Left ventricle myocardium inferior (tissue), 1 donor: ENCODE data around the gene NHERF2. TPM values are rescaled to one million over a fixed set of nuclear protein-coding genes. Genes with fewer than 3 reads are reported as not detected.
A peak's percentile ranks its signal among the peaks of the same experiment; 100 is the strongest.

ENCODE experiments used
- DNase-seq: peaks from one replicate; pipeline ENCODE4 v3.0.0-alpha.2; 2020
- H3K27ac ChIP-seq: fragments of 200-600 bp; replicated peaks from 2 replicates; pipeline ENCODE4 v1.8.0; 2021
- H3K27me3 ChIP-seq: fragments of 200-600 bp; 2 replicates; pipeline ENCODE4 v1.8.0; 2021; ENCODE audit warnings: low read depth
- H3K36me3 ChIP-seq: fragments of 200-600 bp; 2 replicates; pipeline ENCODE4 v1.8.0; 2021
- H3K4me1 ChIP-seq: fragments of 200-600 bp; 2 replicates; pipeline ENCODE4 v1.8.0; 2021
- H3K4me3 ChIP-seq: fragments of 200-600 bp; 2 replicates; pipeline ENCODE4 v1.8.0; 2021; ENCODE audit warnings: mild to moderate bottlenecking, moderate library complexity
- H3K9me3 ChIP-seq: fragments of 200-600 bp; replicated peaks from 2 replicates; pipeline ENCODE4 v1.8.0; 2021
- intact Hi-C: fragments of 100-400 bp; cut with micrococcal nuclease; formaldehyde crosslinking; loops from one replicate; pipeline ENCODE4 v1.11.0; 2022
- total RNA-seq: library from RNA; stranded (reverse); fragmentation: NEBNext Ultra II Directional; extraction: Animal tissue kit (Norgen Biotek cat#: 25700); gene quantifications from one replicate; pipeline ENCODE4 v1.2.1, GENCODE V29; 2021
- TF ChIP-seq, protein P1 (sequence below): fragments of 200-600 bp; IDR thresholded peaks from 2 replicates; pipeline ENCODE4 v1.8.0; 2021; ENCODE audit warnings: antibody characterized with exemption, mild to moderate bottlenecking, borderline replicate concordance
- donor health status: DM: no; HTN: yes; CAD: no; lungs with severe emphysema.

NHERF2 gene
- total RNA-seq, 1 donor from 2014 or later: 221 TPM

DNA sequence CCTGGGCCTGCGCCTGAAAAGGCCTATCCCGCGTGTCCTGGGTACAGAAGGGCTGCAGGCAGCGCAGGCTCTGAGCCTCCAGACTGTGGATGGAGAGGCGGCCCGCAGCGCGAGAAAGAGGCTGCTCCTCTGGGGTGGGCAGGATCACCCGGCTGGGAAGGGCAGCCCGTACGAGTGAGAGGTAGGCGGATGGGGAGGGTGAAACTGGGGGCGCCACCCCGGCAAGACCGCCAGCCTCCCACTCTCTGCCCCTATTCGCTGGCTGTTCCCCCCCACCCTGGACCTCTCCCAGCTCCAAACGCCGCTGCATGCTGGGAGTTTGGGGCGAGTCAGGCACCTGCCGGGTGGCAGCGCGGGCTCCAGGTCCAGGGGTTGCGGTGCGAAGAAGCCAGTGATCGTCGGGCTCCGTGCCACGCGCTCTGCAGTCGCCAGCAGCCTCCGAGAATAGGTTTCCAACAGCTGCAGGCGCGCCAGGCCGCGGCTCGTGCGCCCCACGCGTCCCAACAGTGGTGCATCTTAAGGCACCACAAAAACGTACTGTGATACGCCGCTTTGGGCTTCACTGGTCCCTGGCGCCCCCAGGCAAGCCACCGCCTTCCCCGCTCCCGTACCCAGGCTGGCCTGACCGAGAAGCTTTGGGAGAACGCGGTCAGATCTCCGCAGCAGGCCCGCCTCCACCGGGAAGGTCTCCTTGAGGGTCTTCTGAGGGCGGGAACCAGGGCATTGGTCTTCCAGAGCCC is 46.5 kb upstream of the NHERF2 start:
- Histone ChIP-seq H3K27ac (no peak overlapping the region), H3K9me3 (no peaks in the 10 kb centered on the region), H3K4me3 (no peak overlapping the region), H3K36me3 (peaks cover 40% of the 10 kb centered on the region), H3K27me3 (peaks cover 77% of the 10 kb centered on the region), H3K4me1 (peaks cover 43% of the 10 kb centered on the region)
- intact Hi-C loops: no loop called here
- TF ChIP-seq, protein P1, sequence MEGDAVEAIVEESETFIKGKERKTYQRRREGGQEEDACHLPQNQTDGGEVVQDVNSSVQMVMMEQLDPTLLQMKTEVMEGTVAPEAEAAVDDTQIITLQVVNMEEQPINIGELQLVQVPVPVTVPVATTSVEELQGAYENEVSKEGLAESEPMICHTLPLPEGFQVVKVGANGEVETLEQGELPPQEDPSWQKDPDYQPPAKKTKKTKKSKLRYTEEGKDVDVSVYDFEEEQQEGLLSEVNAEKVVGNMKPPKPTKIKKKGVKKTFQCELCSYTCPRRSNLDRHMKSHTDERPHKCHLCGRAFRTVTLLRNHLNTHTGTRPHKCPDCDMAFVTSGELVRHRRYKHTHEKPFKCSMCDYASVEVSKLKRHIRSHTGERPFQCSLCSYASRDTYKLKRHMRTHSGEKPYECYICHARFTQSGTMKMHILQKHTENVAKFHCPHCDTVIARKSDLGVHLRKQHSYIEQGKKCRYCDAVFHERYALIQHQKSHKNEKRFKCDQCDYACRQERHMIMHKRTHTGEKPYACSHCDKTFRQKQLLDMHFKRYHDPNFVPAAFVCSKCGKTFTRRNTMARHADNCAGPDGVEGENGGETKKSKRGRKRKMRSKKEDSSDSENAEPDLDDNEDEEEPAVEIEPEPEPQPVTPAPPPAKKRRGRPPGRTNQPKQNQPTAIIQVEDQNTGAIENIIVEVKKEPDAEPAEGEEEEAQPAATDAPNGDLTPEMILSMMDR: no peak
- DNase-seq: no peak

DNA sequence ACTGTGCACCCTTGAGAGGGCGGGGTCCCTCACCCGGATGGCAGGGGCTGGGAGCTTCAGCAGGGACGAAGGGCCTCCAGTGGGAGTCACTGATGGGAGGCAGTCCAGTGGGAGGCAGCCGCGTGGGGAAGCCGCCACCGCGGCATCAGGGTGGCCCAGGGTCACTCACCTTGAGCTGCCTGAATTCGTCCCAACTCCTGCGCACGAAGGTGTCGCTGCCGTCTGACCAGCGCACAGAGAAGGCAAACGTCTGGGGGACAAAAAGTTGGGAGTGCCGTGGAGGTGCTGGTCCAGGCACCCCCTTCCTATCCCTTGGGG is 46.0 kb upstream of the NHERF2 start:
- DNase-seq: no peak
- Histone ChIP-seq H3K4me1 (peaks cover 48% of the 10 kb centered on the region), H3K27me3 (peaks cover 73% of the 10 kb centered on the region), H3K4me3 (no peak overlapping the region), H3K9me3 (no peaks in the 10 kb centered on the region), H3K36me3 (peaks cover 40% of the 10 kb centered on the region), H3K27ac (no peak overlapping the region)
- TF ChIP-seq, protein P1: no peak
- intact Hi-C loops: no loop called here

DNA sequence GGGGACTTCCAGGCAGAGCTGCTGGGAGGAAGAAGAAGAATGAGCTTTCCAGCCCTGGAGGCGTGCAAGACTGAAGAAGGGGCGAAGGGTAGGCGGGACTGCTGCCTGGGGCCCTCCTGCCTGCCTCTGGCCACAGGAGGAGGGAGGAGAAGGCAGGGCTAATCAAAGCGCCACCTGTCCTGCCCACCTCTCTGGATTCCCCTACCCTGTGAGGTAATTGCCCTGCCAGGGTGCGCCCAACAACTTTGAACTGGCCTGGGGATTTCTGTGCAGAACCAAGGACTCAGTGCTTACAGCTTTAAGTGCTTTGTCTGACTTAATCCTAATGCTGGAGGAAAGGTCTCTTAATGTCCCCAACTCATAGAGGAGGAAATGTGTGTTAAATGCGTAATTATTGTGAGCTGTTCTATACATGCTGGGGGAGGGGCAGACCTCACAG is 45.3 kb upstream of the NHERF2 start, which contains the start of gene NOXO1:
Gene NOXO1 (minus strand): TSS at position 72 of the 439 bp plus-strand sequence. CDS start 290 bp downstream, outside the sequence.
- H3K9me3 ChIP-seq: no peaks in the 10 kb centered on the region
- peaks cover 50% of the 10 kb centered on the region for H3K4me1 ChIP-seq
- no peak within 1 kb of the TSS for H3K4me3 ChIP-seq
- TF ChIP-seq, protein P1: no peak
- intact Hi-C loops: no loop called here
- no peak for DNase-seq
- H3K27me3 ChIP-seq: peaks cover 66% of the 10 kb centered on the region
- peaks cover 40% of the 10 kb centered on the region for H3K36me3 ChIP-seq
- H3K27ac ChIP-seq: no peak within 1 kb of the TSS

DNA sequence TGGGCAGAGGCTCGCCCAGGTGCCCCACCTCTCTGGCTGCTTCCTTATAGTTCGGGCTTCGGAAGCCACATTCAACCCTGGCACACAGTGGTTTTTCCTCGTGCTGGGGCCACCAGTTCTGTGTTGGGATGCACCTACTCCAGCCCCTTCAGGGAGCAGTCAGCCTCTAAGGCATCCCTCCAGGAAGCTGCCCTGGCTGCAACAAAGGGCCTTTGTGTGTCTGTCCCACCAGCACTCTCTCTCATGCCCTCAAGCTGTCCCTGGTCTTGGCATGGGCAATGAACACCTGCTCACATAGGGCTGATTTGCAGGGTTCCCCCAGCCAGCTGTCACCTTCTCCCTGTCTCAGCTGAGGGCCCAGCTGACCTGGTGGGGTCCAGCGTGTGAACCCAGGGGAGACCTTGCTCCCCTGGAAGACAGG is 44.7 kb upstream of the NHERF2 start:
- TF ChIP-seq, protein P1: no peak
- Histone ChIP-seq H3K27me3 (peaks cover 62% of the 10 kb centered on the region), H3K36me3 (peaks cover 40% of the 10 kb centered on the region), H3K4me3 (no peak overlapping the region), H3K9me3 (no peaks in the 10 kb centered on the region), H3K4me1 (peaks cover 50% of the 10 kb centered on the region), H3K27ac (no peak overlapping the region)
- intact Hi-C loops: no loop called here
- no peak for DNase-seq

DNA sequence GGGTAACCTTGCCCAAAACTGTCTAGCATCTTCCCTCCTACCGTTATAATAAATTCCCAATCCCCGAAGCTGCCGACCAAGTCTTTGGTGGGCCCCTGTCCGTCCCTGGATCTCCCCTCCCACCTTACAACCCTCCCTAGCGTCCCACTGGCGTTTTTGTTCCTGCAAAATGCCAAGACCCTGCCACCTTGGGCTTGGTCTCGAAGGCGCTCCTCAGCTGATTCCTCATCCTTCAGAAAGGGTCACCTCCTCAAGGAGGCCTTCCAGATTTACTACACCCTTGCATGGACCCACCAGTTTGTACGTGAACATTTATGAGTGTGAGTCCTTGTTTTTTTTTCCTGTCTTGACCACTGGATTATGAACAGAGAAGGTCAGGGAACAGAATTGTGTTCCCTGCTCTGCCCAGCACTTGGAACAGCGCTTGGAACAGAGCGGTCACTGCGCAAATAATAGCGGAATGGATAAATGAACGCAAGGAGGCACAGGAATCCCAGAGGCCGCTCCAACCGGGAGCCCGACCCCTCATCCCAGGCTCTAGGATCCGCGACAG is 43.6 kb upstream of the NHERF2 start:
- H3K27me3 ChIP-seq: peaks cover 59% of the 10 kb centered on the region
- no peak for DNase-seq
- H3K27ac ChIP-seq: peak overlapping the region; percentile 88
- TF ChIP-seq, protein P1: no peak
- H3K4me3 ChIP-seq: peak overlapping the region; percentile 88
- H3K9me3 ChIP-seq: no peaks in the 10 kb centered on the region
- intact Hi-C loops: no loop called here
- peaks cover 50% of the 10 kb centered on the region for H3K4me1 ChIP-seq
- H3K36me3 ChIP-seq: peaks cover 33% of the 10 kb centered on the region
